Measurements from ENCODE around the gene RBM33. TPM values are rescaled to one million over a fixed set of nuclear protein-coding genes. Genes with fewer than 3 reads are reported as not detected.

RBM33 gene
- polyA plus RNA-seq, 1 donor (not counting 4 experiments of a cell fraction or from before 2014, with no cell fraction given) = 8.9 TPM

DNA sequence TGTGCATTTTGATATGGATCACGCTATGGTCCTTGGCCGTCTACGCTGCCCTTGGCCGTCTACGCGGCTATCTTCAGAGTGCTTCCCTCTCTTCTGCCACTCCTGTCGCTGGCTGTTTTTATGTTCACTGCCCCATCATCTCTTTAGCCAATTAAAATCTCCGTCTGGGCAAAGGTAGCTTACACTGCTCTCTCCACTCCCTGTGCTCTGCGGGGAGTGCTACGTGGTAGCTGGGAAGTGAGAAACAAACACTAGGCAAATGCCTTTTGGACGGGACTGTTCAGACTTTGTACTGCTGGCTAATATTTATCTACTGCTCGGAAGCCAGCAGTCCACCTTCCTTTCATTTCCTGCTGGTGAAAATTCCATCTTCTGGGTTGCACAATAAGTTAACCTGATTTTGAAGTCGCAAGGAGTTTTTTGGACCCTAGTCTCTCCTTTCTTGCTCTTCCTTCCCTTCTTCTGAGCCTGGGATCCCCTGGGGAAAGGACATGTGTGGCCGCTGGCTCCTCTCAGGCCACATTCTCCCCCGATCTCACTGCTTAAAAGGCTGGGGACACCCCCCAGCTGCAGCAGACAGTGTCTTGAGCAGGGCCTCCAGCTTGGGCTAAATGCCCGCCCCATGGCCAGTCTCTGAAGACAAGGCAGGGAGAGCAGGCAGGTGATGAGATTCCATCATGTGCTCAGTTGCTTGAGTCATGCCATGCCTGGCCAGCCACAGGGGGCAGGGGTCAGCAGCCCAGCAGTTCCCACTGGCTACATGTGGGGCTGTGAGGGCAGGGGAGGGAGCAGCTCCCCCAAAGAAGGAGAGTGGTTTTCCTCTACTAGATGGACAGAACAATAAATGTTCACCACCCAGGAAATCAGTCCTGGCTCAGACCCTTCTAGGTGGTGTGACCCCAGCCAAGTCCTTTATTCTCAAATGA lies 25.5 kb upstream of the RBM33 start:
- Histone ChIP-seq H3K9me1 (ENCODE audit: control insufficient read depth, extremely low read depth, insufficient read depth, low read length) (no peaks in the 10 kb centered on the region), H3K27ac (ENCODE audit: control insufficient read depth, insufficient read depth, low read length) (no peak overlapping the region), H3K9me3 (ENCODE audit: control insufficient read depth, low read depth, low read length) (no peaks in the 10 kb centered on the region), H2AFZ (ENCODE audit: control insufficient read depth, low read length) (no peak overlapping the region), H3K27me3 (ENCODE audit: control insufficient read depth, extremely low read depth, insufficient read depth, low read length) (peaks cover 16% of the 10 kb centered on the region), H3K4me2 (ENCODE audit: control insufficient read depth, extremely low read depth, insufficient read depth, low read depth, low read length) (no peak overlapping the region), H3K4me3 (ENCODE audit: control insufficient read depth in 2 of 3, extremely low read depth in 1 of 3, insufficient read depth in 2 of 3, low read depth in 1 of 3, low read length in 3 of 3) (no peak overlapping the region), H4K20me1 (ENCODE audit: control insufficient read depth, extremely low read depth, insufficient read depth, low read length) (no peaks in the 10 kb centered on the region), H3K36me3 (ENCODE audit: control insufficient read depth in 2 of 2, extremely low read depth in 1 of 2, insufficient read depth in 2 of 2, low read length in 2 of 2) (no peaks in the 10 kb centered on the region), H3K79me2 (ENCODE audit: control insufficient read depth, insufficient read depth, low read length) (no peaks in the 10 kb centered on the region), H3K4me1 (ENCODE audit: control insufficient read depth, extremely low read depth, insufficient read depth, low read length) (no peaks in the 10 kb centered on the region), H3K9ac (ENCODE audit: control insufficient read depth, extremely low read depth, insufficient read depth, low read length) (no peak overlapping the region)
- DNase-seq (ENCODE audit: low read depth, low spot score) (no peak), FAIRE-seq (no peak)
- no peak for TF ChIP-seq CTCF (optimal IDR thresholded peaks at IDR 0.05 in 1 of 3, IDR thresholded peaks at IDR 0.05 in 1 of 3, conservative IDR thresholded peaks at IDR 0.05 in 1 of 3; ENCODE audit: extremely low read depth in 1 of 3, insufficient read depth in 2 of 3, low read length in 3 of 3)
- dilution Hi-C loops (cut with MboI; ENCODE audit: extremely low pct_ligation_motif_present, low sequenced_read_pairs) = no loop called here

GRCh38 chr7:155619634-155620271 lies 24.7 kb upstream of the RBM33 start:
- H3K27me3 ChIP-seq (ENCODE audit: control insufficient read depth, extremely low read depth, insufficient read depth, low read length) = peaks cover 16% of the 10 kb centered on the region
- no peaks in the 10 kb centered on the region for H4K20me1 ChIP-seq (ENCODE audit: control insufficient read depth, extremely low read depth, insufficient read depth, low read length)
- H3K36me3 ChIP-seq (ENCODE audit: control insufficient read depth in 2 of 2, extremely low read depth in 1 of 2, insufficient read depth in 2 of 2, low read length in 2 of 2) = no peaks in the 10 kb centered on the region
- no peak for TF ChIP-seq EZH2 (IDR thresholded peaks at IDR 0.05; ENCODE audit: low read length)
- TF ChIP-seq CTCF (optimal IDR thresholded peaks at IDR 0.05 in 1 of 3, IDR thresholded peaks at IDR 0.05 in 1 of 3, conservative IDR thresholded peaks at IDR 0.05 in 1 of 3; ENCODE audit: extremely low read depth in 1 of 3, insufficient read depth in 2 of 3, low read length in 3 of 3) = no peak
- FAIRE-seq = no peak
- H3K9me1 ChIP-seq (ENCODE audit: control insufficient read depth, extremely low read depth, insufficient read depth, low read length) = no peaks in the 10 kb centered on the region
- dilution Hi-C loops (cut with MboI; ENCODE audit: extremely low pct_ligation_motif_present, low sequenced_read_pairs) = no loop called here
- H3K4me3 ChIP-seq (ENCODE audit: control insufficient read depth in 2 of 3, extremely low read depth in 1 of 3, insufficient read depth in 2 of 3, low read depth in 1 of 3, low read length in 3 of 3) = no peak overlapping the region
- no peaks in the 10 kb centered on the region for H3K79me2 ChIP-seq (ENCODE audit: control insufficient read depth, insufficient read depth, low read length)
- DNase-seq (ENCODE audit: low read depth, low spot score) = no peak
- no peaks in the 10 kb centered on the region for H3K4me1 ChIP-seq (ENCODE audit: control insufficient read depth, extremely low read depth, insufficient read depth, low read length)
- H2AFZ ChIP-seq (ENCODE audit: control insufficient read depth, low read length) = no peak overlapping the region
- no peak overlapping the region for H3K9ac ChIP-seq (ENCODE audit: control insufficient read depth, extremely low read depth, insufficient read depth, low read length)
- H3K27ac ChIP-seq (ENCODE audit: control insufficient read depth, insufficient read depth, low read length) = no peak overlapping the region
- H3K4me2 ChIP-seq (ENCODE audit: control insufficient read depth, extremely low read depth, insufficient read depth, low read depth, low read length) = no peak overlapping the region
- H3K9me3 ChIP-seq (ENCODE audit: control insufficient read depth, low read depth, low read length) = no peaks in the 10 kb centered on the region
